GM21576 (cell line): ENCODE results near the gene ANLN.
"Not testable (repeated sequence)": the region's sequence is repeated elsewhere in the genome, so short reads cannot be mapped to it uniquely, and the experiment has no call there.

Experiments used
- ATAC-seq: cut with Tn5 transposase; IDR thresholded peaks from one replicate; pipeline ENCODE4 v1.9.1; 2021; ENCODE audit warnings: mild to moderate bottlenecking, moderate library complexity; ENCODE audit not compliant: unreplicated experiment

The ANLN gene

DNA sequence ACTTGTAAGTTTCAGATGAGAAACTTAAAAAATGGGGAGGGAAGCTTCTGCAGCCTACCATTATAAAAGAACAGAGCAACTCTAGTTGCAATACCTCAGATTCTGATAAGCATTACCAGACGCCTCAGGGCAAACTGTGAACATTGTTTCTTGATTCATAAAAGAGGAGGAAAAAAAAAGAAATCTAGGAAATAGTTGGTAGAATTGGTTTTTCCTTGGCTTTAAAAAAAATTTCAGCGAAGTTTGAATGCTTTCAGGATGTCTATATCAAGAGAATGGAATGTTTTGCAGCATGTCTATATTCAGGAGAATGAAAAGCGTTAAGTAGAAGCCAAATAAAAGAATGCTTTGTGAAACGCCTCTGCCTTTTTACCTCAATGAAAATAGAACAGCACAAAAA lies 17.5 kb upstream of the ANLN start:
- ATAC-seq: no peak

- ATAC-seq: not testable (repeated sequence)
These were observed 11.1 kb upstream of the ANLN start for GRCh38 chr7:36378555-36378954.

DNA sequence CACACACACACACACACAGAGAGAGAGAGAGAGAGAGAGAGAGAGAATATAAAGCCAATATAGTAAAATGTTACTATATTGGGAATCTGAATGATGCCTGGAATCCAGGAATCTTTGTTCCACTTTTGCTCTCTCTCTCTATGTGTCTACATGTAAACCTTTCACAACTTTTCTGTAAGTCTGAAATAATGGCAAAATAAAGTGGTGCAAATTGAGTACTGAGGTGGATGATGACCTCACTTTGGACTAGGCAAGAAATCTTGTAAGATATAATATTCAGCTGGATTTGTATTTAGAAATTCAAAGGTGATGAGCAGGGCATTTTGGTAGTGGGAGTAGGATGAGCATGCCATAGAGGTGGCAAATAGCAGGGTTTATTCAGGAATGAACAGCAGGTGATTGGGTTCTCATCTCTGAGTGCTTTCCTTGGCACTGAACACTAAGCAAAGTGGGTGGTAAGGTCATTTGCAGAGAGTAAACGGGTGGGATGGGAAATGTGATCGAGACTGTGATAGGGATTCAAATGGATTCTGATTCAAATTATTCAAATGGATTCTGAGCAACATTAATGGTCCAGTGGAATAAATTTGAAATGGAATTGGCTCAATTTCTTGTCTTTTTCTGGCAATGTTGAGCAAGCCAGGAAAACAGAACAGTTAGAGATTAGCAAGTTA lies 9.7 kb upstream of the ANLN start:
- no peak for ATAC-seq

DNA sequence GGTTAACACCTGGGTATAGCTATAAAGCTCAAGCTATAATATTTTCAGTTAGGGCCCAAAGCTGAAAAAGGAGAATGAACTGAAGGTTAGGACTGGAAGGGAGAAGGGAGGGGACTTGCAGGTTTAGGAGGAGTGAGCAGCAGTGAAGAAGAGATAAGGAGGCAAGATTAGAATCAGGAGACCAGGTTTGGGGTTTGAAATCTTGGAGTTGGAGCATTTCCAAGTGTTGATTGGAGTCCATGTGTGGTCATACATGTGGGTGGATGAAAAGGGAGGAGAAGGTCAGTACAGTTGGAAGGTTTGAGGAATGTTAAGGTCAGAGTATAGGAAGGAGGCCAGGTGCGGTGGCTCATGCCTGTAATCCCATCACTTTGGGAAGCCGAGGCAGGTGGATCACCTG lies 8.6 kb upstream of the ANLN start:
- no peak for ATAC-seq

DNA sequence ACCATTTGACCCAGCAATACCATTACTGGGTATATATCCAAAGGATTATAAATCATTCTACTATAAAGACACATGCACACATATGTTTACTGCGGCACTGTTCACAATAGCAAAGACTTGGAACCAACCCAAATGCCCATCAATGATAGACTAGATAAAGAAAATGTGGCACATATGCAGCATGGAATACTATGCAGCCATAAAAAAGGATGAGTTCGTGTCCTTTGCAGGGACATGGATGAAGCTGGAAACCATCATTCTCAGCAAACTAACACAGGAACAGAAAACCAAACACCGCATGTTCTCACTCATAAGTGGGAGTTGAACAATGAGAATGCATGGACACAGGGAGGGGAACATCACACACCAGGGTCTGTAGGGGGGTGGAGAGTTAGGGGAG lies 6.4 kb upstream of the ANLN start:
- ATAC-seq: not testable (repeated sequence)

DNA sequence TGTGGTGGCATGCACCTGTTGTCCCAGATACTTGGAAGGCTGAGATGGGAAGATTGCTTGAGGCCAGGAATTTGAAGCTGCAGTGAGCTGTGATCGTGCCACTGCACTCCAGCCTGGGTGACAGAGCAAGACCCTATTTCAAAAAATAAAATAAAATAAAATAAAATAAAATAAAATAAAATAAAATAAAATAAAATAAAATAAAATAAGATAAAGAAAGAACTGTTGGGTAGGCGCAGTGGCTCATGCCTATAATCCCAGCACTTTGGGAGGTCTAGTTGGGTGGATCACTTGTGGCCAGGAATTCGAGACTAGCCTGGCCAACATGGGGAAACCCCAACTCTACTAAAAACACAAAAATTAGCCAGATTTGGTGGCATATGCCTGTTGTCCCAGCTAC lies 4.0 kb upstream of the ANLN start:
- not testable (repeated sequence) for ATAC-seq

GRCh38 chr7:36387435-36388231 lies 2.0 kb upstream of the ANLN start:
- no peak for ATAC-seq

DNA sequence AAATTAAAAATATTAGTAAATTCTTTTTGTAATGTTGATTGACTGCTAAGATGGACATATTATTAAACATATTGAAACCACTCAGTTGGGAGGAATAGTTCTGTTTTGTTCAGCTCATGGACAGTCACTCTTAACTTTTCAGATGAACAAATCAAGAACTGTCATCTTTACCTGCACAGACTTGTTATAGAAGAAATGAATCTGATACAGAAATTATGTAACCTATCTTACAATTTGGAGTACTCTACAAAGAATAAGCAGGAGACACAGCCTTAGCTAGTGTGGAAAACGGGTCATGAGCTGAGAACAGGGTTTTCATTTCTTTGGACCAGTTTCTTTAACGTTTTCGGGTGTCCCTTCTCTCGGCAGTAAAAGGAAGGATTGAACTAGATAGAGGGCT lies 1.2 kb upstream of the ANLN start:
- no peak for ATAC-seq

GRCh38 chr7:36390199-36391090 lies 783 bp downstream of the ANLN start:
- ATAC-seq: peak; percentile 33

DNA sequence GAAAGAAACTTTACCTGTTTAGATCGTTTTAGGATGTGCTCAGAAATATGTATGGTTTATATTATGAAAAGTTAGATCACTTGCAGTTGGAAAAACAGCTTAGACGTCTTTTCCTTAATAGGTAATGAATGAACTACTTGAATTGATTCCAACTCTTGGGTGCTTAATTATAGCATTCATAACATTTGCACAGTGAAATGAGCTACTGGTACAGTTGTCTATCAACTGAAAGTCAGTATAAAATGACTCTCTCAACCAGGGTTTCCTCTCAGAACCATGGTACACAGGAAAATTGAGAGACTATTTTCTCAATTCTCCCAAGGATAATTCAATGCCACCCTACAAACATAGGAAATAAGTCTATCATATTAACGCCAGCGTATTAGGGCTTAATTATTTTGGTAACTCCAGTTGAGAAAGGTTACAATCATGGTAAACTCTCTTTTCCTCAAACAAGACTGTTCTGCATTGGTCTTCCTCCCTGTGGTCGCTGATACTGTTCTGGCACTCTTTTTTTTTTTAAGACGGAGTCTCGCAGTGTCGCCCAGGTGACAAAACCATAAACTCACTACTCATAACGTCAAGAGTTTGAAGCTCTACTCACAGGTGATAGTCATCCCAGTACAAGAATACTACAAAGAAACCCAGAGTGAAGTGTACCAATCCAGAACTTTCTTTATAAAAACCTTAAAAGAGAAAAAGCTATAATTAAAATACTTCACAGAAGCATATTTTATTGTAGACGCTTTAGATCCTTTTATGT lies 2.0 kb downstream of the ANLN start:
- no peak for ATAC-seq

DNA sequence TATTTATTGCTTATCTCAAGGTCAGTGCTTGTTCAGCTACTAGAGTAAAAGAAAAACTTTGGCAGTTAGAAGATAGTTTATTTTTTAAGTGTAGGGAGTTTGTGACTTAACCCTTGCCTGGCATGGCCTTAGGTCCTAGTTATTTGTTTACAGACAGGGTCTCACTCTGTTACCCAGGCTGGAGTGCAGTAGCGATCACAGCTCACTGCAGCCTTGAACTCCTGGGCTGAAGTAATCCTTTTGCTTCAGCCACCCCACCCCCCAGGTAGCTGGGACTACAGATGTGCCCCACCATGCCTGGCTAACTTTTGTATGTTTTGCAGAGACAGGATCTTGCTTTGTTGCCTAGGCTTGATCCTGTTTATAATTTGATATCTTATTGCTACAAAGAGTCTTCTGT lies 4.2 kb downstream of the ANLN start:
- no peak for ATAC-seq

DNA sequence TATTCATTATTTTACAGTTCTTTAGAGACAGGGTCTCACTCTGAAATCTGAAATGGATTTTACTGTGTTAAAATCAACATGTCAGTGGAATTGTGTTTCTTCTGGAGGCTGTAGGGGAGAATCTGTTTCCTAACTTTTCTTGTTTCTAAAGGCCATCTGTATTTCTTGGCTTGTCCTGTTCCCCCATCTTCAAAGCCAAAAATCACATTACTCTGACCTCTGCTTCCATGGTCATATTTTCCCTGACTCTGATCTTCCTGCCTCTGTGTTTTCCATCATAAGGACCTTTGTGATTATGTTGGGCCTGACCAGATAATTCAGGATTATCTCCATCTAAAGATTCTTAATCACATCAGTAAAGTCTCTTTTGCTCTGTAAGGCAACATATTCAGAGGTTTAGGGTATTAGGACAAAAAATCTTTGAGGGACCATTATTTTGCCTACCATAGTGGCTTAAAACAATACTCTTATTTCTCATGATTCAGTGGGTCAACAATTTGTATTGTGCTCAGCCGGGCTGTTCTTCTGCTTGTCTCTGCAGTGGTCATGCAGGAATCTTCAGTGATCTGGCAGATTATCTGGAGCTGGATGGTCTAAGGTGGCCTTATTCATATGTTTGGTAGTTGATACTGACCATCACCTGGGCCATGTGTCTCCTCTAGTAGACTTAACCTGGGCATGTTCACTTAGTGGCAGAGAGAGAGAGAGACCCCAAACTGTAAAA lies 5.7 kb downstream of the ANLN start:
- ATAC-seq: no peak

- no peak for ATAC-seq
These were observed 6.5 kb downstream of the ANLN start for GRCh38 chr7:36396150-36396549.

DNA sequence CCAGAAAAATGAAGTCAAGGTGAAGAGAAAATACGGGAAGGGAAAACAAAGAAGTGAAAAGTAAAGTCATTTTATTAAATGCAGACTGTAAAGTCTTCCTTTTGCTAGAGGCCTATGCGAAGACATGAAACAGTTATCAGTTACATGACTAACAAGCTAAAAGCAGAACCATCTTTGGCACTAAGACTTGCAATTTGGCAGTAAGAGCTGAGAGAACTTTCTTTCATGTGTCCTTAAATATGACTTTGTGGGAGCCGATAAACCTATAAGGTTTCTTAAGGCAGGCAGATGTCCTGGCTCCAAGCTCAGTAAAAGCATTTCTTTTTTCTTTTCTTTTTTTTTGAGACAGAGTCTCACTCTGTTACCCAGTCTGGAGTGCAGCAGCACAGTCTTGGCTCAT lies 10.4 kb downstream of the ANLN start:
- ATAC-seq: no peak

DNA sequence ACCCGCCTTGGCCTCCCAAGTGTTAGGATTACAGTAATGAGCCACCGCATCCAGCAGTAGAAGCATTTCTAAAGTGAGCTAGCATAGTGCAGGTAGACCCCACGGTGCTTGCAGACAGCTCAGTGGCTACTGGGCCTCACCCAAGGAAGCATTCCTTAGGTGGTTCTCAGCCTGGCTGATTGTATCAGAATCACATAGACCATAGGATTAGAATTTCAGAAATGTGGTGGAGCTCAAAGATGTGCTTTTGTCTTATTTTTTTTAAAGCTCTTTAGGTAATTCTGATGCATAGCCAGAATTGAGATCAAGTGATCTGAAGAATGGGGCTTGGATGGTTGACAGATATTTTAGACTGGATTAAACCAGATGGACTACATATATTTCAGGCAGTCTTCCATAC lies 10.9 kb downstream of the ANLN start:
- no peak for ATAC-seq

DNA sequence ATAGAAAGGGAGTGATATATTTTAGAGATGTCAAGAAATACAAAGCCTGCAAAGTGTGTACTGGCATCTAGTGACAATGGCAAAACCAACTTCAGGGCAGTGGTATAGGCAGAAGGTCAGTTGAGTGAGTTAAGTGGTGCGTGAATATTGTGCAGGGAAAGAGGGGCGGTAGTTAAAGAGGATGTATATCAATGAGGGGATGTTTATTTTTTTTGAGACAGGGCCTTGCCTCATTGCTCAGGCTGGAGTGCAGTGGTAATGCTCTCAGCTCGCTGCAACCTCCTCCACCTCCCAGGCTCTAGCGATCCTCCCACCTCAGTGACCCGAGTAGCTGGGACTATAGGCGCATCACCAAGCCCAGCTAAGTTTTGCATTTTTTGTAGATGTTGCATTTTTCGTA lies 13.8 kb downstream of the ANLN start:
- ATAC-seq: no peak

DNA sequence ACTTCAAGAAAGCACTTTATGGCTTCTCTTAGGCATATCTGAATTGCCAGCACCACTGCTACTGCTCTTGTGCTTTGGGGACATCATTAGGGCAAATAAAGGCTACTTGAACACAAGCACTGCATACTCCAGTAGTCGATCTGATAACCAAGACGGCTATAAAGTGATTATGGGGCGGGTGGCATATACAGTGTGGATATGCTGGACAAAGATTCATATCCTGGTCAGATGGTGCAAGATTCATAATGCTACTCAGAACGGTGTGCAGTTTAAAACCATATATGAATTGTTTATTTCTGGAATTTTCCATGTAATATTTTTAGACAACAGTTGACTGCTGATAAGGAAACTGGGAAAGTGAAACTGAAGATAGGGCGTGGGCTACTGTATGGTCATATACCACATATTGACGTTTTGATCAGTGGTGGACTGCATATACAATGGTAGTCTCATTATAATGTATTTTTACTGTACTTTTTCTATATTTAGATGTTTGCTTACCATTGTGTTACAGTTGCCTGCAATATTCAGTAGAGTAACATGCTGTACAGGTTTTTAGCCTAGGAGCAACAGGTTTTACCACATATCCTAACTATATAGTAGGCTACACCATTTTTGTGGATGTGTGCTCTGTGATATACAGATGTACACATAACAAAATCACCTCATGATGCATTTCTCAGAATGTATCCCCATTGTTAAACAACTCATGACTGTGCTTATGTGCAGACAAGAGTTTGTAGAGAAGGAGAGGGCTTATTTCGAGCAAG lies 15.2 kb downstream of the ANLN start:
- no peak for ATAC-seq

- ATAC-seq: no peak
These were observed 15.7 kb downstream of the ANLN start for GRCh38 chr7:36405409-36405803.

DNA sequence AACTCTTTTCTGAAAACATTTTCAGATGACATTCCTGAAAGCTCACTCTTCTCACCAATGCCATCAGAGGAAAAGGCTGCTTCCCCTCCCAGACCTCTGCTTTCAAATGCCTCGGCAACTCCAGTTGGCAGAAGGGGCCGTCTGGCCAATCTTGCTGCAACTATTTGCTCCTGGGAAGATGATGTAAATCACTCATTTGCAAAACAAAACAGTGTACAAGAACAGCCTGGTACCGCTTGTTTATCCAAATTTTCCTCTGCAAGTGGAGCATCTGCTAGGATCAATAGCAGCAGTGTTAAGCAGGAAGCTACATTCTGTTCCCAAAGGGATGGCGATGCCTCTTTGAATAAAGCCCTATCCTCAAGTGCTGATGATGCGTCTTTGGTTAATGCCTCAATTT lies 16.5 kb downstream of the ANLN start:
- ATAC-seq: no peak
